Psoas muscle (tissue), 8 donors: ENCODE measurements around the gene RBM19. TPM values are rescaled to one million over a fixed set of nuclear protein-coding genes. Genes with fewer than 3 reads are reported as not detected.

Experiments used
- ATAC-seq, 4 donors: fragments of 200-7000 bp; cut with Tn5 transposase; one replicate each; pipeline ENCODE4 v1.9.1; 2020; ENCODE audit warnings: moderate library complexity in 3 of 4, mild to moderate bottlenecking in 2 of 4
- DNase-seq, 2 donors: peaks; one replicate each; pipeline ENCODE4 v3.0.0-alpha.2; 2020
- H3K27ac ChIP-seq: fragments of 200-600 bp; one replicate; pipeline ENCODE4 v1.8.0; 2022
- H3K27me3 ChIP-seq, 3 donors: fragments of 200-600 bp in 1 of 3; one replicate each; pipeline versions ENCODE4 v1.6.1 to v1.8.0; 2013 to 2022; ENCODE audit warnings: low read length in 2 of 3, mild to moderate bottlenecking in 2 of 3, moderate library complexity in 1 of 3; ENCODE audit not compliant: insufficient read depth in 3 of 3
- H3K36me3 ChIP-seq, 2 donors: fragments of 200-600 bp in 1 of 2; one replicate each; pipeline versions ENCODE4 v1.6.1 to v1.8.0; 2013 to 2022; ENCODE audit warnings: low read depth in 1 of 2, mild to moderate bottlenecking in 1 of 2, moderate library complexity in 1 of 2; ENCODE audit not compliant: insufficient read depth in 1 of 2
- H3K4me1 ChIP-seq: fragments of 200-600 bp; one replicate; pipeline ENCODE4 v1.8.0; 2022
- H3K4me3 ChIP-seq: fragments of 200-600 bp; one replicate; pipeline ENCODE4 v1.8.0; 2022; ENCODE audit warnings: mild to moderate bottlenecking
- H3K9me3 ChIP-seq: fragments of 200-600 bp; one replicate; pipeline ENCODE4 v1.8.0; 2022
- CTCF ChIP-seq: fragments of 200-600 bp; IDR thresholded peaks from one replicate; pipeline ENCODE4 v1.8.0; 2022; ENCODE audit warnings: antibody characterized with exemption
- WGBS, 3 donors: extraction: QIAGEN DNeasy Blood & Tissue Kit; methylation state at CpG; one replicate each; pipeline versions ENCODE4 v1.1.6 to v1.1.7; 2013; 5-methylcytosine and 5-hydroxymethylcytosine counted together
- intact Hi-C, 2 donors: fragments of 100-400 bp; cut with DNase I; formaldehyde crosslinking; loops; one replicate each; pipeline versions ENCODE4 v1.11.0 to v1.14.2; 2022
- polyA plus RNA-seq, 3 donors: library from polyadenylated mRNA; stranded (reverse); fragments of 200-250 nt; gene quantifications; one replicate each; pipeline ENCODE4 v1.2.3, GENCODE V29; 2013
- total RNA-seq, 4 donors: library from RNA; stranded (reverse); fragmentation: NEBNext Ultra II Directional in 2 of 4; extraction: Animal tissue kit (Norgen Biotek cat#: 25700) in 2 of 4; gene quantifications; one replicate each; pipeline versions ENCODE4 v1.2.1 to v1.2.4, GENCODE V29; 2021 to 2023
- donor health status: healthy with polysubstance abuse.
- donor health status: DM: no; HTN: no; CAD: no; lungs with moderate emphysema.
- donor health status: Bipolar disorder and iron deficiency.
- donor health status: healthy.
- donor health status: DM: yes; HTN: yes; CAD: no.
- donor health status: DM: no; HTN: no; CAD: no.
- donor health status: DM: no; HTN: no; CAD: no.
- donor health status: DM: yes; HTN: yes; CAD: no.

The RBM19 gene
- total and polyA plus RNA-seq, 7 donors = 14.2 to 59.4 (median 25.7) TPM

DNA sequence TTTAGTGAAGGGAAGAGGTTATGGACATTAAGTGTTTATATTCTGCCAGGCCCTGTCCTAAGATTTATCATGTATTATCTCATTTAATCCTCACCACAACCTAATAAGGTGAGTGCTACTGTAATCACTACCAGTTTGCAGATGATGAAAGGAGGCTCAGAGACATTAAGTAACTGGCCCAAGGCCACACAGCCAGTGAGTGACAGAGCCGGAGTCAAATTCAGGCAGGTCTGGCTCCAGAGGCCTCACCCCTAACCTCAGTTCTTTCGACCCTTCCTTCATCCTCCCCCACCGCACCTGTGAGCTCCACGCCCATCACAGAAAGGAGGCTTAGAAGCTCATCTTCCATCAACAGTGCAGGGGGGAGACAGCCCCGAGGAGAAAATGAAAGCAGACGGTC, 197.3 kb downstream of the RBM19 start:
- H3K27ac ChIP-seq = no peak overlapping the region
- DNase-seq (no peak), ATAC-seq (no peak)
- intact Hi-C loops = no loop called here
- no peaks in the 10 kb centered on the region for H3K36me3 ChIP-seq
- no peaks in the 10 kb centered on the region for H3K9me3 ChIP-seq
- no peak overlapping the region for H3K4me3 ChIP-seq
- H3K4me1 ChIP-seq = no peaks in the 10 kb centered on the region
- no peak for TF ChIP-seq CTCF
- WGBS, 3 donors = 64 to 73% (median 65%) methylated on average over 6 of the region's 6 CpGs
- H3K27me3 ChIP-seq = peaks cover 0 to 25% (median 3%) of the 10 kb centered on the region in 3 donors

DNA sequence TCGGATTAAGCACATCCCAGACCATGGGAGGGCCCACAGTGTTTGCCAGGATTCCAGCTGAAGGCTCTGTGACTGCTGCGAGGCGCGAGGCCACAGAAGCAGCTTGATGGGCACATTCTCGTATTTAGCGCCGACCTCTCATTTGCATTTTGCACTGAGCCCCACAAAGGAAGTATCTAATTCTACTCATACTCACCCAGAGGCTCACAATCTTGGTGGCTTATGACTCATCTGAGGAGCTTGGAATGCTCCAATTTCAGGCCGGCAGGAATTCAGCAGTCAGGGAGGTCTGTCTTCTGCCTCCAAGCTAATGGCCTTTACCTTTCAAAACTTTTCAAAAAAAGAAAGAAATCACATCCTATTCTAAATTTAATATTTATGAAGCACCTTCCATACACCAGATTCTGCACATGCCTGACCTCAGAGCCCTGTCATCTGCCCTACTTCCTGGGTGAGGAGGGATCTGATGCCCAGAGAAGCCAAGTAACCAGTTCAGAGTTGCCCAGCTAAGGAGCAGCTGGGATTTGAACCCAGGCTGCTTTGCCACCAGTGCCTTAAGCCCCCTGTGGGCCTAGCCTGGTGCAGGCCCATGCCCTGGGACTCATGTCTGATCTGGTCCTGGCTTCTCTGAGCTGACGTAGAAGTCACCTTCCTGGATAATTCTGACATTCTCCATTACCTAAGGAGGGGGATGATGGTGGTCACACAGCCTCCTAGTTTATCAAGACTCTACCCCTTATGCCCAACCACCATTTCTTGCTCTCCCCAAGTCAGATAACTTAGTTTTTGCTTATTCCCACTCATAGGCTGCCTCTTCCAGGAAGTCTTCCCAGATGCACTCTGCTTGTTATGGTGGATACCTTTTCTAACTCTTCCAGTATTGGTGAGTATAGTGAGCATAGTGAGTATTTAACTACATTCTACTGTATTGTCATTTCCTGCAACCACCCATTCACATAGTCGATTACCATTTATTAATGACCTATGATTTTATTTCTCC, 198.9 kb downstream of the RBM19 start:
- no peak overlapping the region for H3K27ac ChIP-seq
- WGBS, 3 donors = 56 to 59% (median 58%) methylated on average over 10 of the region's 10 CpGs
- TF ChIP-seq CTCF = no peak
- H3K36me3 ChIP-seq = no peaks in the 10 kb centered on the region
- DNase-seq = no peak
- no peak overlapping the region for H3K4me3 ChIP-seq
- no peaks in the 10 kb centered on the region for H3K4me1 ChIP-seq
- H3K27me3 ChIP-seq = peaks cover 0 to 34% (median 4%) of the 10 kb centered on the region in 3 donors
- ATAC-seq = no peak
- no peaks in the 10 kb centered on the region for H3K9me3 ChIP-seq
- intact Hi-C loops = no loop called here
